ENCODE results near the gene WDTC1. TPM values are rescaled to one million over a fixed set of nuclear protein-coding genes. Genes with fewer than 3 reads are reported as not detected.

WDTC1 gene
- total and polyA plus RNA-seq, 2 donors (not counting 1 experiment from before 2014, with no cell fraction given), result 32.5 to 69.1 TPM

- no peak for DNase-seq
- Histone ChIP-seq H3K27ac (ENCODE audit: low read length in 2 of 2) (no peak overlapping the region), H3K36me3 (replicated peaks in 1 of 2; ENCODE audit: control extremely low read depth in 1 of 2, control insufficient read depth in 1 of 2, extremely low read depth in 1 of 2, insufficient read depth in 2 of 2, low read length in 1 of 2) (peaks cover 0 to 84% of the 10 kb centered on the region in 2 experiments), H4K20me1 (ENCODE audit: control insufficient read depth, insufficient read depth, low read length, poor library complexity, severe bottlenecking) (peaks cover 56% of the 10 kb centered on the region), H2AFZ (ENCODE audit: insufficient read depth, low read depth, low read length, poor library complexity, severe bottlenecking) (no peak overlapping the region), H3K9me3 (ENCODE audit: control extremely low read depth in 1 of 3, control insufficient read depth in 2 of 3, insufficient read depth in 1 of 3, low read length in 2 of 3) (peaks cover 0 to 4% (median 0%) of the 10 kb centered on the region in 3 donors), H3K79me2 (ENCODE audit: control insufficient read depth, insufficient read depth, low read length) (peaks cover 82% of the 10 kb centered on the region), H3K4me3 (ENCODE audit: control extremely low read depth in 1 of 5, extremely low read depth in 1 of 5, insufficient read depth in 1 of 5, low read depth in 2 of 5, low read length in 4 of 5) (no peak overlapping the region), H3K4me2 (replicated peaks; ENCODE audit: low read depth, low read length, poor library complexity, severe bottlenecking) (no peak overlapping the region), H3K4me1 (ENCODE audit: control insufficient read depth in 2 of 2, insufficient read depth in 2 of 2, low read length in 2 of 2) (peaks cover 11 to 24% of the 10 kb centered on the region in 2 donors), H3K9ac (ENCODE audit: low read length) (no peak overlapping the region), H3K27me3 (replicated peaks in 1 of 4; ENCODE audit: control extremely low read depth in 1 of 4, control insufficient read depth in 3 of 4, insufficient read depth in 4 of 4, low read length in 3 of 4) (no peaks in the 10 kb centered on the region)
- no peak for ATAC-seq (ENCODE audit: low read depth)
- Mint-ChIP-seq H3K4me1 (peaks cover 45% of the 10 kb centered on the region), H3K27ac (no peak overlapping the region), H3K4me3 (no peak overlapping the region), H3K27me3 (no peaks in the 10 kb centered on the region), H3K9me3 (ENCODE audit: insufficient read depth) (no peaks in the 10 kb centered on the region)
- POLR2A ChIA-PET, result no interaction called here
- CTCF ChIA-PET, result interaction anchor here (2.1 to 7.2 kb wide), 7 partner anchors 10 to 58 kb away, joined by 8 to 96 read pairs (median 13); partner anchors contain the start of genes GPR3, MAP3K6 and SYTL1
- TF ChIP-seq CTCF (IDR thresholded peaks at IDR 0.05), result no peak
- TF ChIP-seq EZH2 (IDR thresholded peaks at IDR 0.05; ENCODE audit: borderline replicate concordance, insufficient read depth, low read depth, low read length, poor library complexity, severe bottlenecking), result no peak
- intact Hi-C loops (cut with micrococcal nuclease), result no loop called here
- WGBS (ENCODE audit: insufficient coverage), result 100% methylated on average over 2 of the region's 3 CpGs
Observed at GRCh38 chr1:27331426-27331825, 97.0 kb downstream of the WDTC1 start.

- WGBS (ENCODE audit: insufficient coverage), result 100% methylated on average over 5 of the region's 5 CpGs
- Histone ChIP-seq H3K79me2 (ENCODE audit: control insufficient read depth, insufficient read depth, low read length) (peaks cover 77% of the 10 kb centered on the region), H3K4me3 (ENCODE audit: control extremely low read depth in 1 of 5, extremely low read depth in 1 of 5, insufficient read depth in 1 of 5, low read depth in 2 of 5, low read length in 4 of 5) (no peak overlapping the region), H3K27me3 (replicated peaks in 1 of 4; ENCODE audit: control extremely low read depth in 1 of 4, control insufficient read depth in 3 of 4, insufficient read depth in 4 of 4, low read length in 3 of 4) (no peaks in the 10 kb centered on the region), H3K9ac (ENCODE audit: low read length) (no peak overlapping the region), H3K4me2 (replicated peaks; ENCODE audit: low read depth, low read length, poor library complexity, severe bottlenecking) (no peak overlapping the region), H2AFZ (ENCODE audit: insufficient read depth, low read depth, low read length, poor library complexity, severe bottlenecking) (no peak overlapping the region), H3K9me3 (ENCODE audit: control extremely low read depth in 1 of 3, control insufficient read depth in 2 of 3, insufficient read depth in 1 of 3, low read length in 2 of 3) (peaks cover 0 to 4% (median 0%) of the 10 kb centered on the region in 3 donors), H4K20me1 (ENCODE audit: control insufficient read depth, insufficient read depth, low read length, poor library complexity, severe bottlenecking) (peaks cover 56% of the 10 kb centered on the region), H3K36me3 (replicated peaks in 1 of 2; ENCODE audit: control extremely low read depth in 1 of 2, control insufficient read depth in 1 of 2, extremely low read depth in 1 of 2, insufficient read depth in 2 of 2, low read length in 1 of 2) (peaks cover 0 to 84% of the 10 kb centered on the region in 2 experiments), H3K27ac (ENCODE audit: low read length in 2 of 2) (no peak overlapping the region), H3K4me1 (ENCODE audit: control insufficient read depth in 2 of 2, insufficient read depth in 2 of 2, low read length in 2 of 2) (peaks cover 11 to 24% of the 10 kb centered on the region in 2 donors)
- H3K4me3 Mint-ChIP-seq, result no peak overlapping the region
- ATAC-seq (ENCODE audit: low read depth) (no peak), DNase-seq (no peak)
- no peaks in the 10 kb centered on the region for H3K9me3 Mint-ChIP-seq (ENCODE audit: insufficient read depth)
- H3K4me1 Mint-ChIP-seq, result peaks cover 41% of the 10 kb centered on the region
- TF ChIP-seq CTCF (IDR thresholded peaks at IDR 0.05) (no peak), EZH2 (IDR thresholded peaks at IDR 0.05; ENCODE audit: borderline replicate concordance, insufficient read depth, low read depth, low read length, poor library complexity, severe bottlenecking) (no peak)
- intact Hi-C loops (cut with micrococcal nuclease), result loop anchor here (1.0 to 2.0 kb wide), 2 partner anchors 25 to 56 kb away; no protein-coding TSS in a partner anchor
- H3K27ac Mint-ChIP-seq, result no peak overlapping the region
- H3K27me3 Mint-ChIP-seq, result no peaks in the 10 kb centered on the region
- ChIA-PET POLR2A (interaction anchor here (1.7 kb wide), 1 partner anchor 10 kb away, joined by 5 read pairs; the partner anchor contains the start of gene SYTL1), CTCF (interaction anchor here (1.0 to 7.2 kb wide), 27 partner anchors 9 to 330 kb away, joined by 3 to 96 read pairs (median 9); partner anchors contain the start of genes CD164L2, GPR3, MAP3K6 and SYTL1)
Observed at GRCh38 chr1:27331922-27332321, 97.5 kb downstream of the WDTC1 start.

All from B cell (primary cell).